GM12873 (cell line): ENCODE measurements around the gene MYH4.

Experiments used
- CTCF ChIP-seq: IDR thresholded peaks from 2 replicates; pipeline ENCODE4 v1.5.1; 2012; ENCODE audit warnings: low read depth, mild to moderate bottlenecking, moderate library complexity, low read length, control low read depth; ENCODE audit not compliant: insufficient read depth; ENCODE audit errors: missing control alignments

The MYH4 gene

GRCh38 chr17:10469459-10469858, at the start of gene MYH4:
Gene MYH4 (minus strand): TSS chr17:10469559. CDS start chr17:10466745, 2,814 bp downstream.
- no peak for TF ChIP-seq CTCF

GRCh38 chr17:10518271-10519037, 49.1 kb upstream of the MYH4 start, which contains the start of gene MYH1:
Gene MYH1 (minus strand): TSS chr17:10518542. CDS start chr17:10516642, 1,900 bp downstream.
- TF ChIP-seq CTCF: no peak

- no peak for TF ChIP-seq CTCF
These were observed 47.3 kb upstream of the MYH4 start for GRCh38 chr17:10516638-10517037.

GRCh38 chr17:10516065-10516464, 46.7 kb upstream of the MYH4 start:
- no peak for TF ChIP-seq CTCF

GRCh38 chr17:10513299-10514067, 44.1 kb upstream of the MYH4 start:
- peak; percentile 15 for TF ChIP-seq CTCF

GRCh38 chr17:10512856-10513255, 43.5 kb upstream of the MYH4 start:
- no peak for TF ChIP-seq CTCF

- TF ChIP-seq CTCF: no peak
These were observed 30.6 kb upstream of the MYH4 start for GRCh38 chr17:10499950-10500349.
